Omental fat pad (tissue), 4 donors: Measurements from ENCODE around the gene GRIK1. TPM values are rescaled to one million over a fixed set of nuclear protein-coding genes. Genes with fewer than 3 reads are reported as not detected.

ENCODE experiments used
- ATAC-seq: fragments of 150-250 bp; one replicate; pipeline ENCODE4 v1.9.1; 2016; ENCODE audit warnings: mild to moderate bottlenecking, moderate library complexity; ENCODE audit not compliant: low FRiP score
- DNase-seq: peaks from one replicate; pipeline ENCODE4 v3.0.0-alpha.2; 2019; ENCODE audit warnings: low spot score
- total RNA-seq, 4 donors: library from RNA; depleted of rRNA; stranded (reverse); fragments of >200 nt; gene quantifications; one replicate each; pipeline ENCODE4 v1.1.0, GENCODE V29; 2016
- TF ChIP-seq, protein P1 (sequence below), 3 donors: fragments of 450-650 bp; IDR thresholded peaks; one replicate each; pipeline ENCODE4 v1.5.1; 2016 to 2017; ENCODE audit warnings: antibody characterized with exemption in 3 of 3, mild to moderate bottlenecking in 3 of 3, moderate library complexity in 2 of 3

Gene GRIK1
- total RNA-seq, 4 donors from 2014 or later: 0.09 to 0.44 (median 0.32) TPM; not detected in 1

DNA sequence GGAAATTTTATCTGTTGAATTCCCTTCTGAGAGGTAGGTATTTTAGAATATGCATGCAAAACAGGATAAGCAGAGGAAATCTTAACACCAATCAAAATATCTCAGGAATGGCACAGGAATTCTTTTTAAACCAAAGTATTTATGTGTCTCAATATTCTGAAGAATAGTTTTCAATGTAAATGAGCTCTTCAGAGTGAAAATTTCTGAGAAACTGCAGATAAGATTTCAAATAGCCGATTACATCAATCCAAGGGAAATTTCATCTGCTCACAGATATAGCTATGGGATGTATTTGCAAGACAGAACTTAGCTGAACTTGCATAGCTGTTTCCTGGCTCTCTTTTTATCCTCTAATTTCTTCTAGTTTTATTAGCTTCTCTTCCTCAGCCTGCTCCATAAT lies 209.5 kb downstream of the GRIK1 start:
- TF ChIP-seq, protein P1, sequence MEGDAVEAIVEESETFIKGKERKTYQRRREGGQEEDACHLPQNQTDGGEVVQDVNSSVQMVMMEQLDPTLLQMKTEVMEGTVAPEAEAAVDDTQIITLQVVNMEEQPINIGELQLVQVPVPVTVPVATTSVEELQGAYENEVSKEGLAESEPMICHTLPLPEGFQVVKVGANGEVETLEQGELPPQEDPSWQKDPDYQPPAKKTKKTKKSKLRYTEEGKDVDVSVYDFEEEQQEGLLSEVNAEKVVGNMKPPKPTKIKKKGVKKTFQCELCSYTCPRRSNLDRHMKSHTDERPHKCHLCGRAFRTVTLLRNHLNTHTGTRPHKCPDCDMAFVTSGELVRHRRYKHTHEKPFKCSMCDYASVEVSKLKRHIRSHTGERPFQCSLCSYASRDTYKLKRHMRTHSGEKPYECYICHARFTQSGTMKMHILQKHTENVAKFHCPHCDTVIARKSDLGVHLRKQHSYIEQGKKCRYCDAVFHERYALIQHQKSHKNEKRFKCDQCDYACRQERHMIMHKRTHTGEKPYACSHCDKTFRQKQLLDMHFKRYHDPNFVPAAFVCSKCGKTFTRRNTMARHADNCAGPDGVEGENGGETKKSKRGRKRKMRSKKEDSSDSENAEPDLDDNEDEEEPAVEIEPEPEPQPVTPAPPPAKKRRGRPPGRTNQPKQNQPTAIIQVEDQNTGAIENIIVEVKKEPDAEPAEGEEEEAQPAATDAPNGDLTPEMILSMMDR (IDR thresholded peaks at IDR 0.05): no peak
- no peak for ATAC-seq

DNA sequence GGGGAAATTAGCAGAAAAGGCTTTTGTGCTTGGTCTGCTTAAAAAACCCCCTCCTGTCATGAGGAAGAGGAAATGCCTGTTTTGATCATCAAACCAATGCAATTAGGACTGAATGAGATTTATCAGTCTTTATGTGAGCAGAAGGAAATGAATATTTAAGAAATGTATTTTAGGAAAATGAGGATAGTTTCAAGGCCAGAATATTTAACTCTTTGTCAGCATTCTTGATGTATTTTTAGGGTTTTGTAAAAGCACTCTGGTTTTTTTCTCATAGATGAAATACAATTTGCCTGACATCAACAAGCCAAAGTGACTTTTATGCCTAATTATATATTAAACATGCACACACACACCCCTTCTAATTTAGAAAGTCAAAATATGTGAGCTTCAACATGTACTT lies 213.8 kb downstream of the GRIK1 start:
- ATAC-seq: no peak
- TF ChIP-seq, protein P1 (IDR thresholded peaks at IDR 0.05): no peak
- no peak for DNase-seq

More for the DNA sequence above, 209.5 kb downstream of the GRIK1 start:
- no peak for DNase-seq

DNA sequence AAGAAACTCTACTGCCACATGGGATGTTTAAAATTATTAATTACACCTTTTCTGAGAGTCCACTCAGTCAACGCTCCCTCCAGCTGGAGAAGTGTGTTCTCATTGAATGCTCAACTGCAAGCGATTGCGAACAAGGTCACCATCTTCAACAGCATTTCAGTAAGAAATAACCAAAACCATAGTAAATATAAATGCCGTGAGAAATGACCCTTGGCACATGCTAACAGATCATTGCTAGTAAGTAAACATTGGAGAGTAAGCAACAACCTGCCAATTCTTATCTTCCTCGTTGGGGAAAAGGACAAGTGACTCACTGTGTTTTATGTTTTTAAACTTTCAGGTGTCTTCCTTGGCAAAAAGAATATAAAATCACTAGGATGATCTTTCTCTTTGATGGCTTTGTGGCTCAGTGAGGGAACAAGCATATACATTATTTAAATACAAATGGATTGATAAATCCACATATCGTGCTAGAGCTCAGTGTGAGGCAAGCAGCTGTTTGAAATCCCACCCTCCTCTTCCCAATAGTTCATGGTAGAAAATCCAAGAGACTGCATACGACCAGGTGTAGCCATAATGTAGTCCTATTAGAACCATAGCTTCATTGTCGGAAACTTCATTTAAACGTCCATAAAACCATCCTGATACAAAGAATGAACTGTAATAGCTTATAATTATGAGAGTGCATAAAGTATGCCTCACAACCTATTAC lies 214.6 kb downstream of the GRIK1 start:
- no peak for DNase-seq
- TF ChIP-seq, protein P1 (IDR thresholded peaks at IDR 0.05): no peak
- ATAC-seq: no peak

DNA sequence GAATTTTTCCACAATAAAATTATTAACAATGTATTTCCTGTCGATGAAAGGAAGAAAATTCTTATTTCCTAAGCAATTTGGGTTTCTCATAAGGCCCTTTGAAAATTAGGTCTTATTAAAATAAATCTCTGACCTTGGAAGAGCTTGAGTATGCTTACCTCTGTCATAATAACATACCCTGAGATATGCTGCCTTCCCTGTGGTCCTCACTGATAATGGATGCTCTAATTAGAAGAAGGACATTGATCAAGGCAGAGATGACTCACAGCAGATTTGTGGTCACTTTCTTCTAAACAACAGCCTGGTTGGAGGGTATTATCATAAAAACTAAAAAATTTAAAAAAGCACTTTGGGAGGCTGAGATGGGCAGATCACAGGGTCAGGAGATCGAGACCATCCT lies 217.8 kb downstream of the GRIK1 start:
- DNase-seq (no peak), ATAC-seq (no peak)
- TF ChIP-seq, protein P1 (IDR thresholded peaks at IDR 0.05): no peak

DNA sequence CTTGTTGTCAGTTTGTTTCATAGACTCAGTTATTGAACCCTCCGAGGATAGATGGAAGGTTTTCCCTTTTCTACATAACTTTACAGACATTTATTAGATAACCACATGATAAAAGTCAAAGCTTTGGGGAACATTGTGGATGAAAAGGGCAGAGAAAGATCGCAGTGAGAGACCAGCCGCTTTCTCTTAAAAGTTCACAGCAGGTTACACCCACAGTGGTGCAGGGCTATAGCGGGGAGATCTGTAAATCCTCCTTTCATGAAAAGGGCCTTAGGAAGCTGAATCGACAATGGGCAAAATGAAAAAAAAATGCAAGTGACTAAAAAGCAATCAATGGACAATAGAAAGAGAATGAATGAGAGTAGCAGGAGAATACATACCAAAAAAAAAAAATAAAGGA lies 218.6 kb downstream of the GRIK1 start:
- no peak for ATAC-seq
- TF ChIP-seq, protein P1 (IDR thresholded peaks at IDR 0.05): no peak
- DNase-seq: no peak

DNA sequence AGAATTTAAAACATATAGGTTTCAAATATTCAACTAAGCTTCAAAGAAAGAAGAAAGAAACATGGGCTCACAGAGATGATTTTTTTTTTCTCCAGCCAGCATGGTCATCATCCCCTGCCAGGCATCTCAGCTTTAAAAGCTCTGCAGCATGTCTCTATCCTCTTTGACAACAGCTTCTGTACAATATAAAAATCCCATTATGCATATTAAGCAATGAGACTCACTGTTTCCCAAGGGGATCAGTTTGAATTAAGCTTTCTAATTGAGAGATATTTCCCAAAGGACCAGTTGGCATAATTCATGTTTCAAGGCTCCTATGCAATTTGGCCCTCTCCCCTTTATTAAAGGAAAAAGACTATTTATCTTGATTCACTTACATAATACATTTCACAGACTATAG lies 220.3 kb downstream of the GRIK1 start:
- TF ChIP-seq, protein P1 (IDR thresholded peaks at IDR 0.05): no peak
- ATAC-seq (no peak), DNase-seq (no peak)
